ENCODE measurements around the gene AP5Z1. TPM values are rescaled to one million over a fixed set of nuclear protein-coding genes. Genes with fewer than 3 reads are reported as not detected.

Gene AP5Z1
- polyA plus RNA-seq, 2 of the 4 experiments (the other 2 are of a cell fraction): 6.8 to 21.8 TPM

GRCh38 chr7:4797858-4798705 lies 22.7 kb downstream of the AP5Z1 start (continued):
- peak; percentile 85 for TF ChIP-seq SMC3 (IDR thresholded peaks at IDR 0.05)
- TF ChIP-seq TP53 (CRISPR knock-in tag; IDR thresholded peaks at IDR 0.05): peak; percentile 11; the same call in 1 of the 2 replicates
- TF ChIP-seq CBX8 (IDR thresholded peaks at IDR 0.05): no peak
- TF ChIP-seq HDAC2 (IDR thresholded peaks at IDR 0.05): no peak
- TF ChIP-seq RNF2 (IDR thresholded peaks at IDR 0.05; ENCODE audit: borderline replicate concordance, low read depth): no peak
- no peak for TF ChIP-seq POLR2AphosphoS2 (conservative IDR thresholded peaks at IDR 0.05; ENCODE audit: low read length)
- no peak for TF ChIP-seq FOSL2 (IDR thresholded peaks at IDR 0.05)
- TF ChIP-seq FOSL2 (CRISPR knock-in tag; IDR thresholded peaks at IDR 0.05): no peak
- no peak for TF ChIP-seq RCOR1 (IDR thresholded peaks at IDR 0.05; ENCODE audit: low read depth, low read length)
- TF ChIP-seq ESRRA (IDR thresholded peaks at IDR 0.05; ENCODE audit: borderline replicate concordance, low read length): no peak

- no peak for TF ChIP-seq CHD2 (IDR thresholded peaks at IDR 0.05; ENCODE audit: low read length, partially characterized antibody)
- no peak for TF ChIP-seq MYC (IDR thresholded peaks at IDR 0.05; ENCODE audit: borderline replicate concordance, low read length)
- H3K4me3 ChIP-seq: no peak overlapping the region
- ChIA-PET POLR2A (no interaction called here), CTCF (interaction anchor here (0.6 to 6.3 kb wide), 37 partner anchors 8 to 1344 kb away, joined by 3 to 58 read pairs (median 5); partner anchors contain the start of gene RADIL)
- peak; percentile 8 to 30; a peak in 4 of 6 replicates for ATAC-seq
- H3K27ac ChIP-seq: no peak overlapping the region; a peak in 1 of 6 replicates
- no peak overlapping the region for H3K4me2 ChIP-seq
- no peak for DNase-seq (ENCODE audit: low read depth in 1 of 2, low spot score in 1 of 2)
- WGBS (ENCODE audit: missing lambda C conversion rate): 70% methylated on average over 14 of the region's 15 CpGs
- no peaks in the 10 kb centered on the region for H3K9me3 ChIP-seq
- FAIRE-seq: no peak
- no peaks in the 10 kb centered on the region for H3K4me1 ChIP-seq
Measured at GRCh38 chr7:4798706-4799235, 23.3 kb downstream of the AP5Z1 start.

GRCh38 chr7:4799508-4800268 lies 24.3 kb downstream of the AP5Z1 start:
- Histone ChIP-seq H3K4me3 (no peak overlapping the region), H3K4me2 (no peak overlapping the region), H3K9me3 (no peaks in the 10 kb centered on the region), H3K27ac (no peak overlapping the region), H3K4me1 (no peaks in the 10 kb centered on the region)
- WGBS (ENCODE audit: missing lambda C conversion rate): 78% methylated on average over 20 of the region's 39 CpGs
- no peak for FAIRE-seq
- ChIA-PET CTCF (interaction anchor here (0.8 to 6.3 kb wide), 14 partner anchors 8 to 374 kb away, joined by 3 to 58 read pairs (median 7); partner anchors contain the start of gene RADIL), POLR2A (no interaction called here)
- TF ChIP-seq MYC (IDR thresholded peaks at IDR 0.05; ENCODE audit: borderline replicate concordance, low read length) (no peak), CHD2 (IDR thresholded peaks at IDR 0.05; ENCODE audit: low read length, partially characterized antibody) (no peak), EHMT2 (IDR thresholded peaks at IDR 0.05; ENCODE audit: low read depth) (no peak), FOSL2 (IDR thresholded peaks at IDR 0.05) (no peak), FOSL2 (CRISPR knock-in tag; IDR thresholded peaks at IDR 0.05) (no peak), KDM5A (IDR thresholded peaks at IDR 0.05) (no peak), REST (IDR thresholded peaks at IDR 0.05) (no peak)
- ATAC-seq: peak; percentile 13 to 16; a peak in 3 of 6 replicates
- no peak for DNase-seq (ENCODE audit: low read depth in 1 of 2, low spot score in 1 of 2)
